COR-L47 (cell line): ENCODE results near the gene SLC9A3.
"Not testable (repeated sequence)": the region's sequence is repeated elsewhere in the genome, so short reads cannot be mapped to it uniquely, and the experiment has no call there.

ENCODE experiments used
- DNase-seq: peaks from one replicate; lab custom pipeline; 2025; lab: John Stamatoyannopoulos, UW

Gene SLC9A3

DNA sequence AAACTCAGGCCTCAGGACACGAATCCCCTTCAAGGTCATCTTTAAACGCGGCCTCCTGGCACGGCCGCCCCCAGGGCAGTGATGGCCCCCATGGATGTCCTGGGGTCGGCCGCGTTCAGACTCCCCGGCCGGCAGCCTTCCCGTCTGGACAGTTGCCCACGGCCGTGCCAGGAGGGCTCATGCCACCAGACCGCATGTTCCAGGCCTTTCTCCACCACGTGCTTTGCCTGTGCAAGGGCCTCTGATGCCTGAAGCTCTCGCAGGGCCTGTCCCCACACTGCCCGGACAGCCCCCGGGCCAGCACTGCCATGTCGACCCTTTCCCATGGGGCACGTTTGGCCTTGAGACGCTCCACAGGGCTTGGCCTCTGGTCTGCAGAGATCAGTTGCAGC, 34.6 kb downstream of the SLC9A3 start:
- no peak for DNase-seq

DNA sequence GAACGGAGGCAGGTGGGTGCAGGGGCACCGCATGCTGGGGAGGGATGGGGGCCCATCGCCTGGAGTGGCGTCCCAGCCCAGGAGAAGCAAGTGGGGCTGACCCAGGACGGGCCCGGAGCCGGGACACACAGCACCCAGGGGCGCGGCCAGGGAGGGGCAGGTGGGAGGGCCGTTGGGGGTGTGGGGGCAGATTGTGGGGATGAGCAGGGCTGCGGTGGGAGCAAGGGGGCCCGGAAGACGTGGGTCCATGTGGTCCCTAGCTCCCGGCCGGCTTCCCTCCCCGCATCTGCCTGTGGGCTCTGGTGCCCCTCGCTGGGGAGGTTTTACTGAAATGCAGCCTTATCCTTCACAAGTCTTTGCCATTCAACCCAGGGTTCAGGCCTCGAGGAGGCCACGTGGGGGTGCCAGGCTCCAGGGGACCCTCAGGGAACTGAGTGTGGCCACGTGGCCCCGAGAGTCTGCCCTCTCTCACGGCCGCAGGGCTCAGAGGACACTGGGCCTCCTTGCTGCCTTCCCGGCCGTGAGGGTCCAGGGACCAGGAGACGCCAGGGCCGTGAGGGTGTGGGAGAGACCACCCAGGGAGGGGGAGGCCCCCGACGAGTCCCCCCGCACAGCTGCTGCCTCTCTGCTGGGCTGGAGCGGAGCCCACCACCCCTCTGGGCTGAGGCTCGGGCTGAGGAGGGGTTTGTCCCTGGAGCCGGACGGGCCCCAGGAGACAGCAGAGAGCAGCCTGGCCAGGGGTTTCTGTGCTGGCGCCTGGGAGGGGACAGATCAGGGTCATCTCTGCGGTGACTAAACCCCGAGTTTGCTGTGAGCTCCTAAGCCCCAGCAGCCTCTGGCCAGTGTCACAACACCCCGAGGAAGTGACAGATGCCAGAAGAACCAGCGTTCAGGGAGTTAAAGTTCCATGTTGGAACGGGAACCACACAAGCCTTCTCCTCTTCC, 35.2 kb downstream of the SLC9A3 start:
- no peak for DNase-seq

DNA sequence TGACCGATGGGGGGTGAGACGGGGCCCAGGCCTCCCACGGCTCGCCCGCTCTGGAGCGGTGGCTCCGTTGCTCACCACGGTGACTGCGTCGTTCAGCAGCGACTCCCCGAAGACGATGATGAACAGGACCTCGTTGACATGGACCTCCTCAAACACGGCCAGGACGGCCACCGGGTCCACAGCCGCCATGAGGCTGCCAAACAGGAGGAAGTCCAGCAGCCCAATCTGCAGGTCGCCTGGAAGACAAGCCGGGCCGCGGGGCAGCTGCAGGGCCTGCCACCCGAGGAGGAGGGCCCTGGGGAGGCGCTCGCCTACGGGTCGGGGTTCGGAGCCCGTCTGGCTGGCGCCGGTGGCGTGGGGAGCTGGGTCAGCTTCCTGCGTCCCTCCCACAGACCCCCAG, 36.0 kb downstream of the SLC9A3 start:
- DNase-seq = no peak

DNA sequence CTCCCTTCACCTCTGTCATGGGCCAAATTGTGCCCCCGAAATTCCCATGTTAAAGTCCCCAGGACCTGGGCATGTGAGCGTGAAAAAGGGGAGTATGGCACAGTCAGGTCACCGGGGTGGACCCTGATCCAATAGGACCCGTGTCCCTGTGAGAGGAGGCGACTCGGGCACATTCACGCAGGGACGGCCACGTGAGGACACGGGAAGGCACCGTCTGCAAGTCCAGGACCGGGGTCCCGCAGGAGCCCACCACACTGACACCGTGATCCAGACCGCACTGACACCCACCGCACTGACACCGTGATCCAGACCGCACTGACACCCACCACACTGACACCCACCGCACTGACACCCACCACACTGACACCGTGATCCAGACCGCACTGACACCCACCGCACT, 37.7 kb downstream of the SLC9A3 start:
- DNase-seq = not testable (repeated sequence)

DNA sequence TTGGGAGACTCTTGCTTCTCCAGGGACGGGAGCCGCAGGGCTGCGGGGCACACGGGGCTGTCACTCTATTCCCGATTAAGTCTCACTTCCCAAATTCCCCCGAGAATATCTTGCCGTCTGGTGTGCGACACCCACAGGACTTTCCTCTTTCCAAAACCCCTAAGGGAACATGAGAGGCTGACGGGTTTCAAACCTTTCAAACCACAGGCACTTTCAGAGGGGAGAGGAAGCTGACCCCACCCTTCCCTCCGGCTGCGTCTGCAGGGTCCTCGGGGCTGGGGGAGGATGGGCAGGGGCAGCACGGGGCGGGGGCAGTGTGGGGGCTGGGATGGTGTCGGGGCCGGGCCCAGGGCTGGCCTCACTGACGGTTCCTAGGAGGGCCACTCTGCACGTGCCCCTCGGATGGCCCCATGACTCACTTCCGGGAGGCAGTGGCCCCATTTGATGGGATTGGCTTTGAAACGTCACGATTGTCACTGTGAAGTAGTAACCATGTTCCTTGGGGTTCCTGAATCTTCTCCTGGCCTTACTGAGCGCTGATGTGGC, 38.2 kb downstream of the SLC9A3 start:
- no peak for DNase-seq

DNA sequence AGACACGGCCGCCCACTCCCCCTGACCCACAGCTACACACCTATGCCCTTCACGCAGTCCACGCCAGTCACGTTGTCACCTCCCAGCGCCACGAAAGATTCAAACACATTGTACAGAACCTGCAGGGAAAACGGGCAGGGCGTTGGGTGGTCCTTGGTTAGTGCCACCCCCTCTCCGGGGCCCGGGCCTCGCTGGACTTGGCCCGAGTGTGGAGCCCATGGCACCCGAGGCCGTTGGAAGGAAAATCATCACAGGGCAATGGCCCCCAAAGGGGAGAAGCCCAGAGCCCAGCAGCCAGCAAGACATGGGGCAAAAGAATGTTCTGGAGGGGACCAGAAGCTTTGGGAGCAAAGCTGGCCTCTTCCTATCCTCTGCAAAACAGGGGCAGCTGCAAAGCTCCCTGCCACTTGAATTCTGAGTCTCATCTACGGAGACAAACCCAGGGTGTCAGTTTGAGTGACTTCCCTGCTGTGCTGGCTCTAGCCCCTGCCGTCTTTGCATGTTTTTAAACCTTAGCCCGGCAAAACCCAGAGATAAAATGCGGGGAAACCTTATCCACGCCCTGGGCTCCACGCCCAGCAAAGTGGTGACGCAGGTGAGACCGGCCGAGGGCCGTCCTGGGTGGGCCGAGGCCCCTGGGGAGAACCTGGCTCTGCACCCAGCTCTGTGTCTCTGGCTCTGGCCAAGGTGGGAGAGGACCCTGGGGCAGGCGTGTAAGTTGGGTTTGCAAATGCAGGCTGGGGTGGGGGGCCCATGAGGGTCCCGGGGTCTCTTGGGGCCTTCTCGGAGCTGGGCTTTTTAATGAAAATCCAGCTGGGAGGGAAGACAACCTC, 38.9 kb downstream of the SLC9A3 start:
- no peak for DNase-seq

DNA sequence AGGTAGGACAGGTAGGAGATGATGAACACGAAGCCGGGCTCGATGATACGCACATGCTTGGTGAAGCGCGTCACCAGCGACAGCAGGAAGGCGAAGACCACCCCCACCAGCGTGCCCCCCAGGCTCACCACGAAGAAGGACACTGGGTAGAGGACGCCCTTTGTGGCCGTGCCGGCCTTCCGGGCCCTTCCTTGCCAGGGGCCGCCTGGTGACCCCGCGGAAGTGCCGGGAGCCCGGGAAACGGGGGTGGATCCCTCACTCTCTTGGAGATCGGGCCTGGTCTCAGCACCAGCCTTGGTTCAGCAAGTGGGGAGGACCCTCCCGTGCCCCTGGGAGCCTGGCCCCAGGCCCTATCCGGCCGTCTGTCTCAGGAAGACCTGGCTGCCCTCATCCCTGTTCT, 39.7 kb downstream of the SLC9A3 start:
- DNase-seq = no peak

DNA sequence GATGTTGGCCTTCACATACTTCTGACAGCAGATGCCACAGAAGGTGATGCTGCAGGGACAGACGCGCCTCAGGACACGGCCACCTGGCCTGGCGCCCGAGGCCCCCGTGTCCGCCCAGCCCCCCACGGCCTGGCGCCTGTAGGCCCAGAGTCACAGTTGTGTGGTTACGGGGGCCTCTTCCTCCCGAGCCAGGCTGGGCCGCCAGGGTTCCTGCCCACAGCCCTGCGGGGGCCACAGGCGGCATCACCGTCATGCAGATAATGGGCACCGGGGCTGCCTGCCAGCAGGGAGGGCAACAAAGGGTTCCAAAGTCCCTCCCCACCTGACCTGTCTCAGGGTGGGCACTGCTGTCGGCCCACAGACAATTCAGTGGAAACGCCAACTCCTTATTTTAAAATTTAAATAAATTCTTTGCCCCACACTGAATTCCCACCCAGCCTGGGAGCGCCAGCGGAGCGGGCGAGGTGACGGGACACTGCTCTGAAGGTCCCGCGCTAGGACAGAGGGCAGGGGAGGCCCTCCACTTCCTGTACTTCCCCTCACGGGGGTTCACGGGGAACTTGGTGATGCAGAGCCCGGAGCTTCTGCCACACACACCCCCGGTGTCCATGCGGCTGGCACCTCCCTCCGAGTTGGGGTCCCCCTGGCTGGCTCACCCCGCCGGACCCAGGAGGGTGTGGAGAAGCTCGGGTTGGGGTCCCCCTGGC, 40.7 kb downstream of the SLC9A3 start:
- DNase-seq = no peak

DNA sequence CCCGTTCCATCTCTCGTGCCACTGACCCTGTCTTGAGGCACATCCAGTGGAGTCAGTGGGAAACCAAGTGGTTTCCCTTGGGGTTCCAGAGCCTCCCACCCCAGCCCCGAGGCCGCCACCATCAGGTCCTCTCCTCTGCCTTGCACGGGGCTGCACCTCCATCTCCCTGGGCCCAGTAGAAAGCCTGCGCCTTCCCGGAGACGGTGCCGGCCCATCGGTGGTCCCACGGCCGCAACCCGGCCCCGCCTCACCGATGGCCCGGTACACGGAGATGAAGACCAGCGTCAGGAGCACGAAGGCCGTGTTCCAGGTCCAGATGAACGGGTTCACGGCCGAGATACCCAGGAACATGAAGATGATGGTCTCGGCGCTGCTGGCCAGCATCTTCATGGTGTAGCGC, 41.2 kb downstream of the SLC9A3 start:
- DNase-seq = no peak

DNA sequence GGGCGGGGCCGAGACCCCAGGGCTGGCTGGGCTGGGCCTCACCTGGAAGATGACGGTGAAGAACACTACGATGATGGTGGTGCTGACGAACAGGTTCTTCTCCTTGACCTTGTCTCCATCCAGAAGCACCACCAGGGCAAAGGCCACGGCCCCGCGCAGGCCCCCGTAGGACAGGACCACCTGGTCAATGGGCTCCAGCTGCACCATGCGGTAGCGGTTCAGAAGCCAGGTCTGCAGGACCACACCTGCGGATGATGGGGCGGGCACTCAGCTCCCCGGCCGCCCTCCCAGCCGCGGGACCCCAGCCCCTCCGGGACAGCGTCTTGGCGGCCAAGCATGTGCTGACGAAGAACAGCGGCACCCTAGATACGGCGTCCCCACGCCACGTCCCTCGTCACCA, 41.7 kb downstream of the SLC9A3 start:
- DNase-seq = no peak

DNA sequence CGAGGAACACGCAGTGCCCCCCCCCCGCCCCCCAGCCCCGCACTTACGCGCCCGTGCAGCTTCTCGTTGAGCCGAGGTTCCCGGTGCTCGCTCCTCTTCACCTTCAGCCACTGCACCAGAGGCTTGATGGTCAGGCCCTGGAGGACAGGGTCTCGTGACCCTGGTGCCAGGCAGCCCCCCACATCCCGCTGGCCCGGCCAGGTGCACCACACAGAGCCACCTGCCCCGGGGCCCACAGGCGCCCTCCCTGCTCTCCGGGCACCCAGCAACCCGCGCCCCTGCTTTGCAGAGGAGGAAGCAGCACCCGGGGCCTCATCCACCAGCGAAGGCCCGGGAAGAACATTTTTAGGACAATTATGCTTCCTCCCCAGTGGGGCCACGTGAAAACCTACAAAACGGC, 42.2 kb downstream of the SLC9A3 start:
- no peak for DNase-seq

DNA sequence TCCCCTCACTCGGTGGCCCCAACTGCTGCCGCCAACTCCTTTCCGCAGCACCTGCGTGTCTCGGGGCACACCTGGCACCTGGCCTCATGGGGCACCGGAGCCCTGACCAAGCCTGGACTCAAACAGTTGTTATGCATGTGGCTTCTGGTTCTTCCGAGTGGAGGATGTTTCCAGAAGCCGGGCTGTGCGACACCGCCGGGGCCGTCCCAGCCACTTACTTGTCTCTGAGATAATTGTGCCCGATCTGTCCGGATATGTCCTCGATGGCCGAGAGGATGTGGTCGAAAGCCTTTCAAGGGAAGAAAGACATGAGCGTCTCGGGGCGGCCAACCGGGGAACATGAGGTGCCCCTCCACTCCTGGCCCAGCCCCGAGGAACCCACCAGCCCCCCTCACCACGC, 42.9 kb downstream of the SLC9A3 start:
- DNase-seq = no peak

DNA sequence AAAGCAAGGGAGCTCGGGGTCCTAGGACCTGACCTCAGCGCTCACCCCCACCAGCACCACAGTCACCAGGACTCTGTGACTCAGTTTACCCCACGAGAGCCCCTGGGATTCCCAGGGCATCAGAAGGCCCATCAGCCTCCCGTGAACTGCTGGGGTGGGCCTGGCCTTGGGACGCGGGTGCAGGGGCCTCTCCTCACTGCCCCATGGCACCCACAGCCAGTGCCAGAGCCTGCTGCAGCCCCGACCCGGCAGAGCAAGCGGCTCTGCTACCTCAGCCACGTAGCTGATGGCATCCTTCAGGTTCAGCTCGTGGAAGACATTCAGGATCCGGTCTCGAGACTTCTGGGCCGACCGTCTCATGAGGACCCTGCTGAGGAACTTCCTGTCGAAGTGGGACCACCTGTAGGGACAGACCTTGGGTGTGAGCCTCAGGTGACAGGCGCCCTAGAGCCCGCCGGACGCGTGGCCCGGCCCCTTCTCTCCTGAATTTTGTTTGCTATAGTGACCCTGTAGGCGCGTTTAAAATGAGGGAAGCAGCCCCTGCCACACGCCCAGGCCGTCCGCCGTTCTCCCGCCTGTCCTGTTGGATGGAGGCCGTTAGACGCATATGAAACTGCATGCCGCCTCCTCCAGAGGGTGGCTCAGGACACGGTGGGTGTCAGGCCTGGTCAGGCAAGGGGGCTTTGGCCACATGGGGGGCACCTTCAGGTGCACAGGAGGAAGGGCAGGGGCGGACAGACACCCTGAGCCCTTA, 44.5 kb downstream of the SLC9A3 start:
- no peak for DNase-seq

DNA sequence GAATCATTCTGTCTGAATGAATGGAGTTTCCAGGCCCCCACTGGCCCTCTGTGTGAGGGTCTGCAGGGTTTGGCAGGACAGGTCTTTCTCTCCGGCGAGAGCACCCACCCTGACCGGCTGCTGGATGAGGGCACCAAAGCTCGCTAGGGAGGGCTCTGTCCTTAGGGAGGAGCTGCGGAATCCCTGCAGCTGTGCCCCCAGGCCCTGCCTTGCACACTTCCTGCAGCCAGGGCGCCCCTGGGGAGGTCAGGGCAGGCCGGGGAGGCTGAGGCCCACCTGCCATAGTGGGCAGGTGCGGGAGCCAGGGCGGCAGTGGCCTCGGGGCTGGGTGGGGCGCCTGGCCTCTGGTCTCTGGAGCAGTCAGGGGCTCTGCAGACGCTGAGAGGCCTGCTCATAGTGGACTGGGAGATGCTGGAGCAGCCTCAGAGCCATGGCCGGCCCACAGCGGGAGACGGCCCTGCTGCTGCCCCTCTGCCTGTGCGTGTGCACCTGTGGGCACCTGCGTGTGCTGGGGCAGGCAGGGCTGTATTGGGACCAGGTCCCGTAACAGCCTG, 45.2 kb downstream of the SLC9A3 start:
- DNase-seq = no peak

DNA sequence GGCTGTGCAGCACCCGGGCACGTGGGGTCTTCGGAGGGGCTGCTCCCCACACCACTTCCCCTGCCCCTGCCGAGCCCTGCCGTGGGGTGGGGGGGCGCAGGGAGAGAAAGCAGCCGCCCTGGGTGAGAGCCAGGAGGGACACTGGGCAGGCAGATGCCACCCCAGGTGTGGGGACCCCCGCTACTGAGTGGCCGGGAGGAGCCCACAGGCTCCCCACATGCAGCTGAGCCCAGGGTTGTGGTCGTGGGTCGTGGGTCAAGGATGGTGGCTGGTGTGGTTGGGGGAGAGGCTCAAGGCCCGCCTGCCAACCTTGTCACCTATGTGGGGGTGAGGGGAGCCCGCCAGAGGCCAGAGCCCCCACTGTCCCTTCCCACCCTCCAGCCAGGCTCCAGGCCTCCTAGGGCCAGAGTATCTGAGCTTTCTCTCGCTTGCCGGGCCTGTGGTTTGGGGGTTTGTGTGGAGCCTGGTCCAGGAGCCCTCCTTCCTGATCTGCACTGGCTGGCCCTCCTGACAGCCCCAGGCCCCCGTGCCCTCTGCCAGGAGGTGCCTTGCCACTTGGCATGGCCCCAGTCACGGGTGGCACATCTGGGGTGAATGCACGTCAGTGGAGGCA, 45.8 kb downstream of the SLC9A3 start:
- DNase-seq = no peak

DNA sequence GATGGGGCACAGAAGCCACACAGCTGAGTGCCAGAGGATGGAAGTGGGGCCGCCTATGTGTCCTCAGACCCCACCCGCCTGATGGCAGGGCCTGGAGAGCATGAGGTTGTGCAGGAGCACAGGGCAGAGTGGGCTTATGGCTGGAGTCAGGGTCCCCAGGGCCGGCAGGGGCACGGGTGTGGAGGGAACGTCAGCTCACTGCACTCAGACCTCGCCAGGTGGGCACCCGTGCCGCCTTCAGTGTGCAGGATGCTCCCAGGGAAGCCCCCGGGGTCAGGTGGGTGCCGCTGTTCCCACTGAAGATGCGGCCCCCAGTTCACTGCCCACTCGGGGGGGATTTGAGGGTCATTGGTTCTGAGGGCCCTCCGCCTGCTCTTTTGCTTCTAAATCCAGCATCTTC, 46.4 kb downstream of the SLC9A3 start:
- DNase-seq = no peak

DNA sequence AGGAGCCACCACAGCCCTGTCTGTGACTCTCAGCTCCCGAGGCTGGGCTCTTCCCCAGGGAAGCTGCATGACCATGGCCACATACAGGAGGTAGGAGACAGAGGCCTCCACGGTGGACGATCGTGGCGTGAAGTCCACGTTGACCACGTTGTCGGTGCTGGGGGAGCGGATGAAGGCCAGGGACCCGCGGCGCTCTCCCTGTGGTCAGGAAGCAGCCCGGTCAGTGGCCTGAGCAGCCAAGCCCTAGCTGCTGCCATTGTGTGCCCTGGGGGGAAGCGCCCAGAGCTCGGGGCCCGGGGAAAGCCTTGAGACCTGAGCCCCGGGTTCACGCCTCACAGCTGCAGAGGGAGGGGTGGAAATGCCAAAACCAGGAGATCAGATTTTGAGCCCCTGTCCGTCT, 47.0 kb downstream of the SLC9A3 start:
- no peak for DNase-seq

DNA sequence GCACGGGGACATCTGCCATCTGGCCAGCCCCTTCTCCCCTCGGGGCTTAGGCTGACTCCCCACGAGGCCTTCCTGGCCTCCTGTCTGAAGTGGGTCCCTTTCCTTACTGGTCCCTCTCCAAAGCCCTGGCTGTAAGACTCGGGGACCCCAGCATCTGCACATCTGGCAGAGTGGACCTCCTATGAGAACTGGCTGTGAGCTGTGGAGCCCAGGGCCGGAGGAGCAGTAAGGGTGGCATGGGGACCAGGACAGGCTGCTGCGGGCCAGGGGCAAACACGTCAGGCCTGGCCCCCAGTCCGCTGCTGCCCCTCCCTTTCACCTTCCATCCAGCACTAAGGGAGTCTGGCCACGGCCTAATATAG, 47.5 kb downstream of the SLC9A3 start:
- no peak for DNase-seq

DNA sequence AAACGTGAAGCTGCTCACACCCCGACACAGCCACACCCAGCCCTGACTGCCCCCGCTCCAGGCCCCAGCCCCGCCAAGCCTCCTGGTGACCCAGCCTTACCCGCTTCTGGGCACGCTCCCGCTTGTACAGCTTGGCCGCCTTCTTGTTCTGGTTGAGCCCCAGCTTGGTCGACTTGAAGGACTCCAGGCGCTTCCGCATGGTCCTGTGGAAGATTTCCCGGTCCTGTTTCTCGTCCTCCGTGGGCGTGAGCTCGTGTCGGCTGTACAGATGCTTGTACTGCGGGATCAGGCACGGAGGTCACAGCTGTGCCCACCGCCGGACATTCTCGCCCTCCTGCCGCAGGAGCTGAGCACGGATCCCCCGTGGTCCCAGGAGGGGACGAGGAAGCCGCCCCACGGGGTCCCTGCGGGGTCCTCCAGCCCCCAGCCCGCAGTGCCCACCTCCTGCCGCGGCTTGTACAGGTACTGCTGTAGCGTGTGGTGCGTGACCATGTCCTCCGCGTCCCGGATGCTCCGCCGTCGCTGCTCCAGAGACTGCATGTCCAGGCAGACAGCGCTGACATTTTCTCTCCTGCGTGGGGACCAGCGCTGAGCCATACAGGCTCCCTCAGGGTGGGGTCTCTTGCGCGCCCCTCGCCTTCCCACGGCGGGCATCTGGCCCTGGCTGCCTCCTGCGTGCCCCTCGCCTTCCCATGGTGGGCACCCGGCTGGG, 48.0 kb downstream of the SLC9A3 start:
- DNase-seq = no peak

DNA sequence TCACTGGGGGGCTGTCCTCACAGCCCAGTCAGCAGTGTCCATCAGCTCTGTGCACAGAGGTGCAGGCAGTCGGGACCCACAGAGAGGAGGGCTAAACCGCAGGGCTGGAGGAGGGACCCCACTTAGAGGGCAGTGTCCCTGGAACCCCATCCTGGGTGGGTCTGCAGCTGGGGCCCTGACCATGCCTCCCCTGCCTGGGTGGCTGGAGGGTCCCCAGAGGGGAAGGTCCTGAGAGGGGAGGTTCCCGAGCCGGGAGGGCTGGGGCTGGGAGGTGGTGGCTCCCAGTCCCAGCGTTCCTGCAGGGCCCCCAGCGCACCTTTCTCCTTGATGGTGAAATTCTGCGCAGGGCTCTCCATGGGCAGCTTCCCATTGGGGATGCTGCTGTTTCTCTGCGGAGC, 48.5 kb downstream of the SLC9A3 start:
- DNase-seq = no peak
